Neutrophil (primary cell): ENCODE results near the gene MDFIC2.

Experiments
- H3K27ac ChIP-seq: fragments of 200-600 bp; sonication (generic); 2 replicates; pipeline ENCODE4 v1.5.1; 2016; ENCODE audit warnings: mild to moderate bottlenecking, moderate library complexity
- H3K27me3 ChIP-seq: fragments of 200-600 bp; sonication (generic); 2 replicates; pipeline ENCODE4 v1.6.0; 2016; ENCODE audit warnings: mild to moderate bottlenecking
- H3K36me3 ChIP-seq: fragments of 200-600 bp; sonication (generic); 2 replicates; pipeline ENCODE4 v1.5.1; 2017
- H3K4me1 ChIP-seq, 2 experiments: fragments of 200-600 bp in 1 of 2; sonication (generic) in 1 of 2; 1 replicate in 1 of 2; 2 replicates in 1 of 2; pipeline versions ENCODE4 v1.5.1 to v1.6.1; 2013 to 2016; ENCODE audit warnings: low read depth in 1 of 2, low read length in 1 of 2, mild to moderate bottlenecking in 1 of 2, moderate library complexity in 1 of 2; ENCODE audit not compliant: control insufficient read depth in 1 of 2, insufficient read depth in 1 of 2
- H3K4me3 ChIP-seq, 2 experiments: fragments of 200-600 bp in 1 of 2; sonication (generic) in 1 of 2; 1 replicate in 1 of 2; 2 replicates in 1 of 2; pipeline ENCODE4 v1.5.1; 2013 to 2016; ENCODE audit warnings: low read depth in 1 of 2, low read length in 1 of 2, mild to moderate bottlenecking in 1 of 2, moderate library complexity in 1 of 2
- H3K9me3 ChIP-seq: fragments of 200-600 bp; sonication (generic); 2 replicates; pipeline ENCODE4 v1.5.1; 2016
- TF ChIP-seq, protein P1 (sequence below): fragments of 200-600 bp; sonication (generic); IDR thresholded peaks from 2 replicates; pipeline ENCODE4 v1.5.1; 2016; ENCODE audit warnings: antibody characterized with exemption

Gene MDFIC2

DNA sequence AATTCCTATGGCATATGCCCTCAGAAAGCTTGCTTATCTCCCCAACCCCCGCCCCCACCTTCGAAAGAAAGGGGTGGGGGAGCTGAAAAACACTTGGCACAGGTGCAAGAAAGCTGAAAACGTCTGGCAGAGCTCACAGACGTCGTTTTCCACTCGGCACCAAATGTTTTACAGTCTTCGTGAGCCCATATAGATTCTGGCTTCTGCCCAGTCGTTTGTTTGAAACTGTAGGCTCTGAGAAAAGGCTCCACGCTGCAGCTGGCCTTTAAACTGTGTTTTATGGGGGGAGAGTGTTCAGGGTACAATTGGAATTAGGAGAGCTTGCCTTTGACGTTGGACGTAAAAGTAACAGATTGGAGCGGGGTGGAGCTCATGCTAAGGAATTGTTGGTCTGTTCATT is 130.3 kb downstream of the MDFIC2 start:
- Histone ChIP-seq H3K27ac (no peak overlapping the region), H3K27me3 (no peaks in the 10 kb centered on the region), H3K9me3 (no peaks in the 10 kb centered on the region), H3K4me1 (no peaks in the 10 kb centered on the region), H3K36me3 (no peaks in the 10 kb centered on the region), H3K4me3 (no peak overlapping the region)
- TF ChIP-seq, protein P1, sequence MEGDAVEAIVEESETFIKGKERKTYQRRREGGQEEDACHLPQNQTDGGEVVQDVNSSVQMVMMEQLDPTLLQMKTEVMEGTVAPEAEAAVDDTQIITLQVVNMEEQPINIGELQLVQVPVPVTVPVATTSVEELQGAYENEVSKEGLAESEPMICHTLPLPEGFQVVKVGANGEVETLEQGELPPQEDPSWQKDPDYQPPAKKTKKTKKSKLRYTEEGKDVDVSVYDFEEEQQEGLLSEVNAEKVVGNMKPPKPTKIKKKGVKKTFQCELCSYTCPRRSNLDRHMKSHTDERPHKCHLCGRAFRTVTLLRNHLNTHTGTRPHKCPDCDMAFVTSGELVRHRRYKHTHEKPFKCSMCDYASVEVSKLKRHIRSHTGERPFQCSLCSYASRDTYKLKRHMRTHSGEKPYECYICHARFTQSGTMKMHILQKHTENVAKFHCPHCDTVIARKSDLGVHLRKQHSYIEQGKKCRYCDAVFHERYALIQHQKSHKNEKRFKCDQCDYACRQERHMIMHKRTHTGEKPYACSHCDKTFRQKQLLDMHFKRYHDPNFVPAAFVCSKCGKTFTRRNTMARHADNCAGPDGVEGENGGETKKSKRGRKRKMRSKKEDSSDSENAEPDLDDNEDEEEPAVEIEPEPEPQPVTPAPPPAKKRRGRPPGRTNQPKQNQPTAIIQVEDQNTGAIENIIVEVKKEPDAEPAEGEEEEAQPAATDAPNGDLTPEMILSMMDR, result no peak

DNA sequence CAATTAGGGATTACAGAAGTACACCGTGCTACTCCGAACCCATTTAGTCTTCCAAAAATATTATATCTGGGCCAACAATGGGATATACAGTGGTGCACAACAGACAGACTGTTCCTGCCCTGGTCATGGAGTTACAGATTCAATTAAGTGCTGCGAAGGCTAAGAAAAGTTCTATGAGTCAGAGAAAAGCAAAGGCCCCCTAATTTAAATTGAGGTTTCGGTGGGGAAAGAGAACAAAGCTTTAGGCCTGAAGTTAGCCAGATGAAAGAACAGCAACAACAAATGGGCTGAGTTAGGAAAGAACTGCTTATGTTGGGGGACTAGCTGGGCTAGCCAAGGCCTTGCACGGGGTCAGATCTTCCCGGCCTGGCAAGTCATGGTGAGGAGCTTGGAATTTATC is 131.8 kb downstream of the MDFIC2 start:
- no peaks in the 10 kb centered on the region for H3K36me3 ChIP-seq
- H3K27ac ChIP-seq, result no peak overlapping the region
- H3K4me3 ChIP-seq, result no peak overlapping the region
- H3K4me1 ChIP-seq, result no peaks in the 10 kb centered on the region
- H3K9me3 ChIP-seq, result no peaks in the 10 kb centered on the region
- H3K27me3 ChIP-seq, result no peaks in the 10 kb centered on the region
- TF ChIP-seq, protein P1, result no peak

DNA sequence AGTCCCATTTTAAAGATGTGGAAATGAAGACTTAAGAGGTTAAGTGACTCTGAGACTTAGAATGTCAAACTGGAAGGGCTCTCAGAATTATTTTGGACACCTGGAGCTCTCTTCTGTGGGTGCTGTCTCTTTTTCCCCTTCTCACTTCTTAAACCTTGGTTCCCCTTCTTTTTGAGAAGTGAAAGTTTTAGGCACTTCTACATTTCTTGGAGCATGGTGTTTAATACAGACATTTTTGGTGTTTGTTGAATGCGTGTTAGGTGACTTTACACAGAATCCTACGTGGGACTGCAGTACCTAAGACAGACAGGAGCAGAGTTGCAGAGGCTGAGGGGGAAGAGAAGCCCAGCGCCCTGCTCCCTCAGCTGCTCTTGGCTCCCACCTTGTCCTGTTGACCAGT is 133.3 kb downstream of the MDFIC2 start:
- no peak overlapping the region for H3K27ac ChIP-seq
- no peaks in the 10 kb centered on the region for H3K27me3 ChIP-seq
- no peak overlapping the region for H3K4me3 ChIP-seq
- no peaks in the 10 kb centered on the region for H3K36me3 ChIP-seq
- H3K9me3 ChIP-seq, result no peaks in the 10 kb centered on the region
- H3K4me1 ChIP-seq, result no peaks in the 10 kb centered on the region
- TF ChIP-seq, protein P1, result no peak

DNA sequence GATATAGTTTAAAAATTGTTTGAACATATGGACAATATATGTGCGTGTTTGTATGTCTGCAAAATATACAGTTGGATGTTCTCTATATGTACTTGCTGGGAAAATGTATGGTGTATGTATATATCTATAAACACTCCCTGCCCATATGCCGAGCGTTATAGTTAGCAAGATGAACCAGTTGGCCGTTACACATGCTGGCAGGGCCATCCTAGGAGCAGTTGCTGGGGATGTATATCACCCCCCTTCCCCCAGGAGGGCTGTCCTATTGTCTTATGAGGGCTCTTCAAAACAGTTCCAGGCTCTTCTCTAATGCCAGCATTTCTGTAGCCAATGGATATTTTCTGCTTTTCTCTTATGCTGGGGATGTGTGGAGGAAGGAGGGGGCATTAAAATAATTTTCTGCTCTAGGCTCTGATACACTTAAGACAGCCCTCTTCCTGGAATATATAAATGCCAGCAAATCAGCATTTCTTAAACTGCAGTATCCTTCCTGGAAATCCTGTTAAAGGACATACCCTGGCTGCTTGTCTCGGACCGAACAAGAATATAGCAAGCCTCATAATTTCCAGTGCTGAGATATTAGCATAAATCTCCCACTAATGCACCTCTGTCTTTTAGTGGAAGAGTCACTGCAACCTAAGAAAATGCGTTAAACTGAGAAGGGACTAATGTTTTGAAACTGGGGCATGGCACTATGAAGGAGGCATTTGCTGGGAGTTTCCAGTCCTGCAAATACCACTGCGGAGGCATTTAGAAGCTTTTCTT is 134.4 kb downstream of the MDFIC2 start:
- H3K36me3 ChIP-seq, result no peaks in the 10 kb centered on the region
- TF ChIP-seq, protein P1, result no peak
- no peak overlapping the region for H3K27ac ChIP-seq
- H3K4me1 ChIP-seq, result no peaks in the 10 kb centered on the region
- no peaks in the 10 kb centered on the region for H3K9me3 ChIP-seq
- no peaks in the 10 kb centered on the region for H3K27me3 ChIP-seq
- no peak overlapping the region for H3K4me3 ChIP-seq

DNA sequence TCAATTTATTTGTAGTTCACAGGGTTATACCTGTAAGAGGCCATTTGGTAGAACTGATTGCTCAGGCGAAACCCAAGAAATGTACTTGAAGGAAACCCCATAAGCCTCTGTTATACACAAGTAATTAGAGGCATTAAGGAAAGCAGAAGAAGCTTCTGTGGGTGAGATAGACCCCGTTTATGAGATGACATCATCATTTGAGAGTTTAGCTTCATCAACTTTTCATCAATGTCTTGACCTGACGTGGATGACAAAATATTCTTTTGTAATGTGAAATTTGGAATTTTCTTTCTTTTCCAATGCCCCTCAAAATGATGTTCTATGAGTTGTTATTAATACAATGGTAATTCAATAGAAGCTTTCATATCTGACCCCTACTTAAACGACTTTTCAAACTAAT is 136.2 kb downstream of the MDFIC2 start:
- H3K27me3 ChIP-seq, result no peaks in the 10 kb centered on the region
- H3K27ac ChIP-seq, result no peak overlapping the region
- no peak overlapping the region for H3K4me3 ChIP-seq
- TF ChIP-seq, protein P1, result no peak
- H3K9me3 ChIP-seq, result no peaks in the 10 kb centered on the region
- H3K36me3 ChIP-seq, result no peaks in the 10 kb centered on the region
- H3K4me1 ChIP-seq, result no peaks in the 10 kb centered on the region
